Testis (tissue), 3 donors: ENCODE results near the gene OR56A3. TPM values are rescaled to one million over a fixed set of nuclear protein-coding genes. Genes with fewer than 3 reads are reported as not detected.
"Not testable (repeated sequence)": the region's sequence is repeated elsewhere in the genome, so short reads cannot be mapped to it uniquely, and the experiment has no call there.

Source experiments
- DNase-seq: peaks from one replicate; pipeline ENCODE4 v3.0.0-alpha.2; 2019
- H3K27ac ChIP-seq, 2 donors: fragments of 200-600 bp; sonication (generic); one replicate each; pipeline ENCODE4 v1.5.1; 2019
- H3K27me3 ChIP-seq: fragments of 200-600 bp; sonication (generic); one replicate; pipeline ENCODE4 v1.5.1; 2019
- H3K36me3 ChIP-seq: fragments of 200-600 bp; sonication (generic); one replicate; pipeline ENCODE4 v1.5.1; 2017; ENCODE audit warnings: low read depth; ENCODE audit errors: missing control alignments
- H3K4me1 ChIP-seq: fragments of 200-600 bp; sonication (generic); one replicate; pipeline ENCODE4 v1.5.1; 2019
- H3K4me3 ChIP-seq, 2 donors: fragments of 200-600 bp; sonication (generic); one replicate each; pipeline ENCODE4 v1.5.1; 2017 to 2019
- H3K9me3 ChIP-seq: fragments of 200-600 bp; sonication (generic); one replicate; pipeline ENCODE4 v1.5.1; 2017
- POLR2A ChIP-seq: fragments of 450-650 bp; IDR thresholded peaks from one replicate; pipeline ENCODE4 v1.6.1; 2017; ENCODE audit warnings: antibody characterized with exemption, mild to moderate bottlenecking, moderate library complexity
- WGBS, 2 donors: methylation state at CpG; one replicate each; pipeline ENCODE4 v1.1.5; 2018; 5-methylcytosine and 5-hydroxymethylcytosine counted together
- intact Hi-C: fragments of 100-400 bp; cut with DNase I; formaldehyde crosslinking; loops from one replicate; pipeline ENCODE4 v1.15.1; 2023; ENCODE audit warnings: low total_unique reads
- polyA plus RNA-seq: library from polyadenylated mRNA; stranded (reverse); fragments of 350-450 nt; fragmentation: Illumina TruSeq; extraction: RNeasy Lipid Tissue Mini Kit (QIAGEN cat#74804); gene quantifications from one replicate; pipeline ENCODE4 v1.2.3, GENCODE V29; 2014; ENCODE audit warnings: low read depth, low replicate concordance; ENCODE audit not compliant: insufficient read depth
- total RNA-seq, 2 donors: library from RNA; depleted of rRNA; stranded (reverse); fragments of >200 nt; gene quantifications; one replicate each; pipeline ENCODE4 v1.2.3, GENCODE V29; 2016
- TF ChIP-seq, protein P1 (sequence below), 3 experiments: fragments of 450-650 bp in 2 of 3; fragments of 200-600 bp in 1 of 3; sonication (generic) in 1 of 3; IDR thresholded peaks; one replicate each; pipeline ENCODE4 v1.5.1; 2016 to 2019; ENCODE audit warnings: antibody characterized with exemption in 3 of 3, mild to moderate bottlenecking in 2 of 3, moderate library complexity in 1 of 3

The OR56A3 gene
- total and polyA plus RNA-seq, 3 donors from 2014 or later = 0.87 to 1.0 (median 0.90) TPM

DNA sequence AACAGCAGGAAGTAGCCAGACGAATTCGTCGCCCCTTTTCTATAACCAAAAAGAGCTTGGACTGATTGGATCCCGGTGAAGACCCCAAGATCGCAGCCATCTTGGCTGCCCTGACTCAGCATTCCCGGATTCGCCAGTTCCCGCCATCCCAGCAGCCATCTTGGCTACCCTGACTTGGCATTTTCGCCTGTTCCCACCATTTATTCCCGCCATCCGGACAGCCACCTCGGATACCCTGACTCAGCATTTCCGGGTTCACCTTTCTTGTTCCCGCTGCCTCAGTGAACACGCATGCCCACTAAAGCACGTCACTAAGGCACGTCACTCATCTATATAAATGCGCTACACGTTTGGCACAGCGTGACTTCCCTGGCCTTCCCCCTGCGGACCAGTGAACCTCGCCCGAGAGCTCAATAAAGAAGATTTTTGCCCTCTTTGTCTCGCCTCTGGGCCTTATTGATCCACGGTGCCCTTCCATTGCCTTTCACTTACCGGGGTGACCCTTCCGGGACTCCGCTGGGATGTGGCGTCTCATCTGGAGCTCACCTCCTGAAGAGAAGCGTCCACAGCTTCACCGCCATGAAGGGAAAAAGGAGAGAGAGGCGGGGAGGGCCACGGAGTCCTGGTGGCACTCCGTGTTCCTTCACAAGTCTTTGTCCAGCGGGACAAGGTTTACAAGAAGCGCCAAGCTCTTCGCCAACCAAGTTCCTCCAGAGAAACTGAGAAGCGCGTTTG lies 4.0 kb upstream of the OR56A3 start:
- TF ChIP-seq, protein P1, sequence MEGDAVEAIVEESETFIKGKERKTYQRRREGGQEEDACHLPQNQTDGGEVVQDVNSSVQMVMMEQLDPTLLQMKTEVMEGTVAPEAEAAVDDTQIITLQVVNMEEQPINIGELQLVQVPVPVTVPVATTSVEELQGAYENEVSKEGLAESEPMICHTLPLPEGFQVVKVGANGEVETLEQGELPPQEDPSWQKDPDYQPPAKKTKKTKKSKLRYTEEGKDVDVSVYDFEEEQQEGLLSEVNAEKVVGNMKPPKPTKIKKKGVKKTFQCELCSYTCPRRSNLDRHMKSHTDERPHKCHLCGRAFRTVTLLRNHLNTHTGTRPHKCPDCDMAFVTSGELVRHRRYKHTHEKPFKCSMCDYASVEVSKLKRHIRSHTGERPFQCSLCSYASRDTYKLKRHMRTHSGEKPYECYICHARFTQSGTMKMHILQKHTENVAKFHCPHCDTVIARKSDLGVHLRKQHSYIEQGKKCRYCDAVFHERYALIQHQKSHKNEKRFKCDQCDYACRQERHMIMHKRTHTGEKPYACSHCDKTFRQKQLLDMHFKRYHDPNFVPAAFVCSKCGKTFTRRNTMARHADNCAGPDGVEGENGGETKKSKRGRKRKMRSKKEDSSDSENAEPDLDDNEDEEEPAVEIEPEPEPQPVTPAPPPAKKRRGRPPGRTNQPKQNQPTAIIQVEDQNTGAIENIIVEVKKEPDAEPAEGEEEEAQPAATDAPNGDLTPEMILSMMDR (IDR thresholded peaks at IDR 0.05) = no peak
- TF ChIP-seq POLR2A = no peak
- Histone ChIP-seq H3K4me1 (no peaks in the 10 kb centered on the region), H3K9me3 (no peaks in the 10 kb centered on the region), H3K36me3 (no peaks in the 10 kb centered on the region), H3K27ac (no peak overlapping the region), H3K27me3 (no peaks in the 10 kb centered on the region), H3K4me3 (peak overlapping the region; percentile 37 to 41)
- peak; percentile 56 for DNase-seq
- 71 to 83% methylated on average over 38 to 39 of the region's 39 CpGs for WGBS, 2 donors
- intact Hi-C loops = no loop called here

- Histone ChIP-seq H3K27ac (no peak overlapping the region), H3K36me3 (no peaks in the 10 kb centered on the region), H3K4me1 (no peaks in the 10 kb centered on the region), H3K9me3 (no peaks in the 10 kb centered on the region), H3K27me3 (no peaks in the 10 kb centered on the region), H3K4me3 (peak overlapping the region; percentile 37 to 41)
- peak; percentile 66 for DNase-seq
- intact Hi-C loops = no loop called here
- TF ChIP-seq, protein P1 (IDR thresholded peaks at IDR 0.05) = no peak
- TF ChIP-seq POLR2A = no peak
- WGBS, 2 donors = 53 to 60% methylated on average over 15 to 21 of the region's 21 CpGs
Measured at GRCh38 chr11:5938603-5938965, 3.5 kb upstream of the OR56A3 start.

DNA sequence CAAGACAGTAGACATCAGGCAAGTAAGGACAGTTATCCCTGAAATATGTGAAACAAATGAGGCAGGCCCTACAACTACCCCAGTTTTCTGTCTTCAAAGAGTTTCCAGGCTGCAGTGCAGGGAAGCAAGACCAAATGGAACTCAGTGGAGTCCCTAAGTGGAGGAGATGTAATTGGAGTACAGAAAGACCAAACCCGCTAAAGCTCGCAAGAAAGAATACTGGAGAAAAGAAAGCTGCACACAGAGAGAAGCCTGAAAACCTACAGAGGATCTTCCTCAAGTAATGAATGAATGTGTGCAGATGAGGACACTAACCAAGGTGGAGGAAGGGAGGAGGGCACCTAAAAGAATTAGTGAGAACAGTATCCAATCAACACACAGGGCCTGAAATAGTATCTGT lies 1.3 kb upstream of the OR56A3 start:
- Histone ChIP-seq H3K36me3 (no peaks in the 10 kb centered on the region), H3K27ac (no peak overlapping the region), H3K4me1 (no peaks in the 10 kb centered on the region), H3K4me3 (no peak overlapping the region), H3K9me3 (no peaks in the 10 kb centered on the region), H3K27me3 (no peaks in the 10 kb centered on the region)
- no peak for TF ChIP-seq POLR2A
- TF ChIP-seq, protein P1 (IDR thresholded peaks at IDR 0.05) = no peak
- intact Hi-C loops = no loop called here
- WGBS, 2 donors = 84 to 97% methylated on average over 2 of the region's 2 CpGs
- no peak for DNase-seq

GRCh38 chr11:5955586-5955985 lies 13.5 kb downstream of the OR56A3 start:
- Histone ChIP-seq H3K9me3 (no peaks in the 10 kb centered on the region), H3K4me3 (no peak overlapping the region), H3K27ac (no peak overlapping the region), H3K27me3 (no peaks in the 10 kb centered on the region), H3K36me3 (no peaks in the 10 kb centered on the region), H3K4me1 (no peaks in the 10 kb centered on the region)
- DNase-seq = no peak
- 85 to 95% methylated on average over 3 of the region's 3 CpGs for WGBS, 2 donors
- intact Hi-C loops = no loop called here
- TF ChIP-seq, protein P1 (IDR thresholded peaks at IDR 0.05) = no peak
- no peak for TF ChIP-seq POLR2A

DNA sequence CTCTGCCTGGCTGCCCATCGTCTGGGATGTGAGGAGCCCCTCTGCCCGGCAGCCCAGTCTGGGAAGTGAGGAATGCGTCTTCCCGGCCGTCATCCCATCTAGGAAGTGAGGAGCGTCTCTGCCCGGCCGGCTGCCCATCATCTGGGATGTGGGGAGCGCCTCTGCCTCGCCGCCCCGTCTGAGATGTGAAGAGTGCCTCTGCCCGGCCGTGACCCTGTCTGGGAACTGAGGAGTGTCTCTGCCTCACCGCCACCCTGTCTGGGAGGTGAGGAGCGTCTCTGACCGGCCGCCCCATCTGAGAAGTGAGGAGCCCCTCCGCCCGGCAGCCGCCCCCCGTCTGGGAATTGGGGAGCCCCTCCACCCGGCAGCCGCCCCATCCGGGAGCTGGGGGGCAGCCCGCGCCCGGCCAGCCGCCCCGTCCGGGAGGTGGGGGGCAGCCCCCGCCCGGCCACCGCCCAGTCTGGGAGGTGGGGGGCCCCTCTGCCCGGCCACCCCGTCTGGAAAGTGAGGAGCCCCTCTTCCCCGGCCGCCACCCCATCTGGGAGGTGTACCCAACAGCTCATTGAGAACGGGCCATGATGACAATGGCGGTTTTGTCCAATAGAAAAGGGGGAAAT lies 18.8 kb downstream of the OR56A3 start:
- H3K27me3 ChIP-seq, H3K4me3 ChIP-seq, H3K36me3 ChIP-seq, DNase-seq, H3K27ac ChIP-seq, H3K9me3 ChIP-seq, H3K4me1 ChIP-seq, intact Hi-C loops: not testable (repeated sequence)
- WGBS, 2 donors = 84 to 97% methylated on average over 20 to 37 of the region's 40 CpGs
